IPS-11a (cell line): Measurements from ENCODE around the gene ADAMTS3.

Source experiments
- H3K4me3 ChIP-seq: one replicate; pipeline ENCODE4 v1.5.1; 2013; ENCODE audit warnings: low read depth, low read length, control low read depth

ADAMTS3 gene

DNA sequence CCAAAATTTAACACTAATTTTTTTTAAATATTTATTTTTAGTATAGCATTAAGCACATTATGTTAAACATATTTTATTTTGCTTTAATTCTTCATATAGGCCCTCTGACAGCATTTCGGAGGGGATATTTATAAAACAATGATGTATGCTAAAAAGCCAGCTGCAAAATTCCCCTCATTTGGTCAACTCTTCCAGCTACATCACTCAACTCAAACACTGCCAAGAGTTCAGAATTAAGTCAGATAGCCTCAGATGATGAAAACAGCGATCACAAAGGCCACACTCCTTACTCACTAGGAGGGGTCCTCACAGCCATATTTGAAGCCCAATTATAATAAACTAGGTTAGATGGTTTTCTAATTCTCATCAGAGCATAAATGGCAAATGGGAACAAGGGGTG lies 146.6 kb downstream of the ADAMTS3 start:
- H3K4me3 ChIP-seq: no peak overlapping the region

DNA sequence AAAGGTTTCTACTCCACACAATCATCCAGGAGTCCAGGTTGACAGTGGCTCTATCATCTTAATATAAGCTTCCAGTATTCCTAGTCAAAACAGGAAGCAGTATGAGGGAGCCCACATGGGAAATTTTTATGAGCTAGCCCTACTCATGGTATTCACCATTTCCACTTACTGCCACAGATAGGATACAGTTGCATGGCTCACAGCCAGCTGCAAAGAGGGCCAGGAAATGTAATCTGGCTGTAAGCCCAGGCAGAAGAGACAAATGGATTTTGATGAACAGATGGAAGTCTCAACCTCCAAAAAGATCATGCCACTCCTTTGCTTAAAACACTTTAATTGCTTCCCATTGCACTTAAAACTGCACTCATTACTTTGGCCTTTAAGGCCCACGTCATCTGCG lies 150.6 kb downstream of the ADAMTS3 start:
- no peak overlapping the region for H3K4me3 ChIP-seq

DNA sequence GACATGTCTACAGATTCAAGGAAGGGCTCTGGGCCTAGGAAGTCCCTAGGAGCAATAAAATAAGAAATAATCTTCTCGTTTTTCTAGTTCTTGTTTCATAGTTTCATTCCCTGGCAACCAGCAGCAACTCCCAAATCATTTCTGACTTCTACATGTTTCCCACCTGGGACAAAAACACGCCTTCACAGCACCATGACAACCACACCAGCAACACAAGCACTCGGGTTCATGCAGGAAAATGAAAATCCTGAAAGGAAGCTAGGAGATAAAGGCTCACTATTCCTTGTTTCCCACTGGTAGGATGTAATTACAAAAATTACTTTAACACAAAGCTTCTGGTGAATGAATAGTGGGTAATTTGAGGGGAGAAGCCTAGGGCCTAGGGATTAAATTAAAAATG lies 158.9 kb downstream of the ADAMTS3 start:
- no peak overlapping the region for H3K4me3 ChIP-seq

DNA sequence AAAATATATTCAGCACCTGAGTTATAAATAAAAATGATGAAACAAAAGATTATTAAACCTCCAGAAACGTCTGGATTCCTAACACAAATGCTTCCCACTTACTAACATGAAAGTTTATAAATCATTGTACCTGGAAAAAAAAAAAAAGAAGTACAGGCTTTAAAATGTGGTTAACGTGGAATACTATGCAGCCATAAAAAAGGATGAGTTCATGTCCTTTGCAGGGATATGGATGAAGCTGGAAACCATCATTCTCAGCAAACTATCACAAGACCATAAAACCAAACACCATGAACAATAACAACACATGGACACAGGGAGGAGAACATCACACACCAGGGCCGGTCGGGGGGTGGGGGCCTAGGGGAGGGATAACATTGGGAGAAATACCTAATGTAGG lies 160.5 kb downstream of the ADAMTS3 start:
- H3K4me3 ChIP-seq: no peak overlapping the region

DNA sequence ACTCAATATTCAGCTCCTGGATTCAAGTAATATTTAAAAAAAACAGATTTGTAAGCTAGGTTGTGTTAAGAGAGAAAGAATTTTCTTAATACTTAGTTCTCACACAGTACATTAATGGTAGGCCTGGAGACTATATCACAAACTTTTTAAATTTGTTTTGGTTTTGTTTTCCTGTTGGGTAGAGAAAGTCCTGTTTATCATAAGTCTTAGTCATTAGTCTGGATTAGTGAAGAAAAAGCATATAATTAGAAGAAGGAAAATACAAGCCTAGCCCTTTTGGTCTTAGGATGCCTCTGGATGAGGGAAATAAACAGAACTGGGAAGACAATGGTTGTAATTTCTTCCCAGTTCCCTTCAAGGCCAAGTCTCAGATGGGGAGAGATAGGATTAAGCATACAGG lies 163.6 kb downstream of the ADAMTS3 start:
- no peak overlapping the region for H3K4me3 ChIP-seq

GRCh38 chr4:72397314-72397713 lies 171.7 kb downstream of the ADAMTS3 start:
- no peak overlapping the region for H3K4me3 ChIP-seq

DNA sequence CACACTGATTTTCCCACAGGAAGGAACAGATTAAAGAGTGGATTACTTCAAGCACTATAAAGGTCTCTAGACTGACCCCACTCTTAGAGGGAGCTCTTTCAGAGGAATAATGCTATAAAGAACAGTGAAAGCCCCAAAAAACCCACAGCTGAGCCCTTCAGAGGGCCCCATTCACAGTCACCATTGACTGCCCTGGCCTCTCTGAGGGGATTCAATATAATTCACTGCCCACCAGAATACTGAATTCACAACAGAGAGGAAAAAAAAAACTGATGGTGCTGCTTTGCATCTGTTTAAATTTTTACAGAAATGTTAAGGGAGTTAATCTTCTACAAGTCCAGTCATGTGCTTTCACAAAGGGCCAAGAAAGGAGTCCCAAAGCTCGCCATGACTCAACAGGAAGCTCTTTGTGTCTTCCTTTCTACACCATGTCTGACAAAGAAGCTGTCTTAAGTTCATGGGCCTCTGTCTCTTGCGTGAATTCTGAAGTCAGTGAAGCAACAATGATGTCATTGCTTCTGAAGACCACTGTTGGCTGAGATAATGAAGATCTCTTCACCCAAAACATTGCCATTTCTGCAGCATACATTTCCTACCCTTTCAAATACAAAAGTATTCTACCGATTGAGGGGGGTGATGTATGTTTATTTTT lies 174.9 kb downstream of the ADAMTS3 start:
- H3K4me3 ChIP-seq: no peak overlapping the region

GRCh38 chr4:72391281-72391680 lies 177.7 kb downstream of the ADAMTS3 start:
- H3K4me3 ChIP-seq: no peak overlapping the region

DNA sequence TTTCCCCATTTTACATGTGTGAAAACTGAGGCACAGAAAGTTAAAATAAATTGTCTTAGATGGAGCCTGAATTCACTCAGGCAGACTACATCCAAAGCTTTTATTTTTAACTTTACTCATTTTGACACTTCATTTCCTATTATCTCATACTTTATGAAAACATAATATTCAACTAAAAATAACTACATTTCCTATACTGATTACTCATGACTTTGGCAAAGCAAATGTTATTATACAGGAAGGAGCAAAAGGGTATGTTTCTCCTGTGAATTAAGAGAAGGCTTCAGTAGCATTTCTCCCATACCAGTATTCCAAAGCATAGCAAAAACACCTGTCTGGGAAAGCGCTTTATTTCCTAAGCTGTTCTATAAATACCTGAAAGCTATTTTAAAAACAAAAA lies 178.6 kb downstream of the ADAMTS3 start:
- H3K4me3 ChIP-seq: no peak overlapping the region

- H3K4me3 ChIP-seq: no peak overlapping the region
Observed at GRCh38 chr4:72388521-72388920, 180.5 kb downstream of the ADAMTS3 start.

- no peak overlapping the region for H3K4me3 ChIP-seq
Observed at GRCh38 chr4:72387959-72388358, 181.1 kb downstream of the ADAMTS3 start.

DNA sequence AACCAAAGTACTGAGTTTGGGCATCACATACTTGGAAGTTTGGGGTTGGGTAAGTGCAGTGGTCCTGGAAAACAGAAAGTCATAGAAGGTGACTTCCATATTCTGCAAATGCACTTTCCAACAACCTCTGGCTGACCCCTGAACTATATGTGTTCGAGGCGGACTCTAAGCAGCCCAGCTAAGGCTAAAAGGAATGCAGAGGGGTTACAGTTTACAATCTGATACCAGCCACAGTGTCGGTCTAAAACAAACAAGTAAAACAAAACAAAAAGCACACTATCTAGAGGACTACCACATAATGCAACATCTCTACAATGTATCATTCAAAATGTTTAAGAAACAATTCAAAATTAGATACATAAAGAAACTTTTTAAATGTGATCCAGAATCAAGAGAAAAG lies 185.6 kb downstream of the ADAMTS3 start:
- no peak overlapping the region for H3K4me3 ChIP-seq

- no peak overlapping the region for H3K4me3 ChIP-seq
Observed at GRCh38 chr4:72378901-72379300, 190.1 kb downstream of the ADAMTS3 start.

- no peak overlapping the region for H3K4me3 ChIP-seq
Observed at GRCh38 chr4:72377491-72378194, 191.4 kb downstream of the ADAMTS3 start.

DNA sequence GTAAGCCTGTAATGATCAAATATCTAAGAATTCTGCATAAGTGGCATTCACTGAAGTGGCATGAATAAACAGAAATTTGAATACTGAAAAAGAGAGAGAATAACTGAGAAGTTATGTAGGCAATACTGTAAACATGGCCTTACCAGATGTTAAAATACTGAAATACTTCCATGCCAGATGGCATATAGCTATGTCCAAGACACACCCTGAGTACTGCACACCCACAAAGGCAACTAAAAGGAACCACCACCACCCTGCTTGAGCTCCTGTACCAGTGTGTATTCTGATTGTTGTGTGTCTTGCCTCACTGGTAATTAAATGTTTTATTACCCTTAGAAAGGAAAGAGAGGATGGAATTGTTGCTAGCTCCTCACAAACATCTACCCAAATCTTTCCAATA lies 192.1 kb downstream of the ADAMTS3 start:
- no peak overlapping the region for H3K4me3 ChIP-seq

DNA sequence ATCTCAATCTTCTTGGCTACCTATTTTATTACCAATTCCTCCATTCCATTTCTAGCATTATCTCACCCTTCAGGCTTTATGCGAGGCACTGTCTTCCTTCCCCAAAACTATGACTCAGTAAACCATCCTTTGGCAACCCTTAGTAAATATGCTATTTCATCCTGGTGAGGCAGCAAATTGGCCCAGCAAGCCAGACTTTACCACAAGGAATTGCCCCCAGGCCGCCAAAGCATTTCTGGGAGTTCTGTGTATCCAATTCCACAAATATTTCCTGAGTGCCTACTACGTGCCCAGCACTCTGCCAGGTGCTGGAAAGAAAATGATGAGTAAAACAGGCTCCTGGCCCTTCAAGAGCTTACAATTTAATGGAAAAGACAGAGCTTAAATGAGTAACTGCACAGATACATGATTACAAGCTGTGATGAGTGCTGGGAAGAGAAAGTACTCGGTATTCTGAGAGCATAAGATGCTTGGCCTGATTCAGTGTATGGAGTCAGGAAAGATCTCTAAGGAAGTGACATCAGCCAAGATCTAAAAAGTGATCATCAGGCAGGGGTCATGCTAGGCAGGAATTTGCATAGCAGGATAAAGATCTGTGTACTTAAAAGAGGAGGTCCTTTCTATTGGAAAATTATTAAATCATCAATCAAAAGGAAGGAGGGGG lies 193.8 kb downstream of the ADAMTS3 start:
- H3K4me3 ChIP-seq: no peak overlapping the region

- H3K4me3 ChIP-seq: no peak overlapping the region
Observed at GRCh38 chr4:72374159-72374558, 194.9 kb downstream of the ADAMTS3 start.

DNA sequence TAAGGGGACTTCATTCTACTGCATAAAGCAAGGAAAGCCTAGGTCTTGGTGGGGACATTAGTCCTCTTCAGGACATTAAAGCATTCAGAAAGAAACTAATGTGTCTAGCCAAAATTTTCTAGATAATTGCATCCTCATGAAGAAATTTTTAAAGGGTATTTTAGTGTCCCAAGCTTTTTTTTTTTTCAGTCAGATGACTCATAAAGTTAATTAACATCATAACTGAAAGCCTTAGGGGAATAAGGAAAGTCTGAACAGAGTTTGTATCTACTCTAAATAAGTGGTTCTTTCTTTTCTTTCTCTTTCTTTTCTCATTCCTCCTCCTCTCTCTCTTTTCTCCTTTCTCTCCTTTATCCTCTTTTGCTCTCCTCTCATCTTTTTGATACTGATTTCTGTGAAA lies 202.4 kb downstream of the ADAMTS3 start:
- H3K4me3 ChIP-seq: no peak overlapping the region

GRCh38 chr4:72365981-72366380 lies 203.0 kb downstream of the ADAMTS3 start:
- no peak overlapping the region for H3K4me3 ChIP-seq

- H3K4me3 ChIP-seq: no peak overlapping the region
Observed at GRCh38 chr4:72365016-72365415, 204.0 kb downstream of the ADAMTS3 start.

- H3K4me3 ChIP-seq: no peak overlapping the region
Observed at GRCh38 chr4:72360075-72360474, 208.9 kb downstream of the ADAMTS3 start.

- no peak overlapping the region for H3K4me3 ChIP-seq
Observed at GRCh38 chr4:72358483-72358882, 210.5 kb downstream of the ADAMTS3 start.
